Ishikawa (cell line): ENCODE data around the gene SLC38A2.
A peak's percentile ranks its signal among the peaks of the same experiment; 100 is the strongest.

Source experiments
- CEBPB ChIP-seq: IDR thresholded peaks from 2 replicates; pipeline ENCODE4 v1.6.1; 2012
- CREB1 ChIP-seq: IDR thresholded peaks from 2 replicates; pipeline ENCODE4 v1.6.1; 2012; ENCODE audit warnings: low read depth
- EGR1 ChIP-seq: IDR thresholded peaks from 2 replicates; pipeline ENCODE4 v1.6.1; 2012
- EP300 ChIP-seq: IDR thresholded peaks from 2 replicates; pipeline ENCODE4 v1.6.1; 2012; ENCODE audit warnings: borderline replicate concordance
- FOXM1 ChIP-seq: IDR thresholded peaks from 2 replicates; pipeline ENCODE4 v1.6.1; 2012; ENCODE audit warnings: low read depth, borderline replicate concordance
- NFIC ChIP-seq: IDR thresholded peaks from 2 replicates; pipeline ENCODE4 v1.6.1; 2012
- RAD21 ChIP-seq: IDR thresholded peaks from 2 replicates; pipeline ENCODE4 v1.6.1; 2012; ENCODE audit warnings: low read depth
- TAF1 ChIP-seq: IDR thresholded peaks from 2 replicates; pipeline ENCODE4 v1.6.1; 2012; ENCODE audit warnings: low read depth, mild to moderate bottlenecking
- TCF12 ChIP-seq: IDR thresholded peaks from 2 replicates; pipeline ENCODE4 v1.6.1; 2012; ENCODE audit warnings: low read depth
- TEAD4 ChIP-seq: IDR thresholded peaks from 2 replicates; pipeline ENCODE4 v1.6.1; 2012
- YY1 ChIP-seq: IDR thresholded peaks from 2 replicates; pipeline ENCODE4 v1.6.1; 2012; ENCODE audit warnings: low read depth
- ZBTB7A ChIP-seq: IDR thresholded peaks from 2 replicates; pipeline ENCODE4 v1.6.1; 2012; ENCODE audit warnings: low read depth
- TF ChIP-seq, protein P1 (sequence below): IDR thresholded peaks from 2 replicates; pipeline ENCODE4 v1.6.1; 2012
- TF ChIP-seq, protein P2 (sequence below): IDR thresholded peaks from 2 replicates; pipeline ENCODE4 v1.6.1; 2012; ENCODE audit warnings: low read depth, mild to moderate bottlenecking
- TF ChIP-seq, protein P3 (sequence below): IDR thresholded peaks from 2 replicates; pipeline ENCODE4 v1.6.1; 2012

Gene SLC38A2

DNA sequence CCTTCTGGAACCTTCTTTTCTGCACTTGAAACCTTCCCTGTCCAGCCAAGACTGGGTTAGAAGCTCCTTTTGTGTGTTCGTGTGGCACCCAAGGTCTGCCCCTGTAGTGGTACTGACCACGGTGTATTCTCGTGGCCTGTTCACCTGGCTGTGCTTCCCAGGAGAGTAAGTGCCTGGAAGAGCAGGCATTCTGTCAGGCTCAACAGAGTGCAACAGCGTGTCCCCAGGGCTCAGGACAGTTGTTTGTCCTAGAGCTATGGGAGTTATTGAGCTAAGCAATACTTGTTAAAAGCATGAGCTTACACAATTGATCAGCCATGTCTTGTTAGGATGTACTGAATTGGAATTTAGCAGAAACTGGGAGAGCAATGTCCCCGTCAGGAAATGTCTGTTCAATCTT is 12.9 kb upstream of the SLC38A2 start:
- TF ChIP-seq NFIC (no peak), YY1 (no peak), ZBTB7A (no peak), TEAD4 (no peak)
- TF ChIP-seq, protein P1, sequence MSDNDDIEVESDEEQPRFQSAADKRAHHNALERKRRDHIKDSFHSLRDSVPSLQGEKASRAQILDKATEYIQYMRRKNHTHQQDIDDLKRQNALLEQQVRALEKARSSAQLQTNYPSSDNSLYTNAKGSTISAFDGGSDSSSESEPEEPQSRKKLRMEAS: no peak
- TF ChIP-seq, protein P2, sequence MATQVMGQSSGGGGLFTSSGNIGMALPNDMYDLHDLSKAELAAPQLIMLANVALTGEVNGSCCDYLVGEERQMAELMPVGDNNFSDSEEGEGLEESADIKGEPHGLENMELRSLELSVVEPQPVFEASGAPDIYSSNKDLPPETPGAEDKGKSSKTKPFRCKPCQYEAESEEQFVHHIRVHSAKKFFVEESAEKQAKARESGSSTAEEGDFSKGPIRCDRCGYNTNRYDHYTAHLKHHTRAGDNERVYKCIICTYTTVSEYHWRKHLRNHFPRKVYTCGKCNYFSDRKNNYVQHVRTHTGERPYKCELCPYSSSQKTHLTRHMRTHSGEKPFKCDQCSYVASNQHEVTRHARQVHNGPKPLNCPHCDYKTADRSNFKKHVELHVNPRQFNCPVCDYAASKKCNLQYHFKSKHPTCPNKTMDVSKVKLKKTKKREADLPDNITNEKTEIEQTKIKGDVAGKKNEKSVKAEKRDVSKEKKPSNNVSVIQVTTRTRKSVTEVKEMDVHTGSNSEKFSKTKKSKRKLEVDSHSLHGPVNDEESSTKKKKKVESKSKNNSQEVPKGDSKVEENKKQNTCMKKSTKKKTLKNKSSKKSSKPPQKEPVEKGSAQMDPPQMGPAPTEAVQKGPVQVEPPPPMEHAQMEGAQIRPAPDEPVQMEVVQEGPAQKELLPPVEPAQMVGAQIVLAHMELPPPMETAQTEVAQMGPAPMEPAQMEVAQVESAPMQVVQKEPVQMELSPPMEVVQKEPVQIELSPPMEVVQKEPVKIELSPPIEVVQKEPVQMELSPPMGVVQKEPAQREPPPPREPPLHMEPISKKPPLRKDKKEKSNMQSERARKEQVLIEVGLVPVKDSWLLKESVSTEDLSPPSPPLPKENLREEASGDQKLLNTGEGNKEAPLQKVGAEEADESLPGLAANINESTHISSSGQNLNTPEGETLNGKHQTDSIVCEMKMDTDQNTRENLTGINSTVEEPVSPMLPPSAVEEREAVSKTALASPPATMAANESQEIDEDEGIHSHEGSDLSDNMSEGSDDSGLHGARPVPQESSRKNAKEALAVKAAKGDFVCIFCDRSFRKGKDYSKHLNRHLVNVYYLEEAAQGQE: no peak

DNA sequence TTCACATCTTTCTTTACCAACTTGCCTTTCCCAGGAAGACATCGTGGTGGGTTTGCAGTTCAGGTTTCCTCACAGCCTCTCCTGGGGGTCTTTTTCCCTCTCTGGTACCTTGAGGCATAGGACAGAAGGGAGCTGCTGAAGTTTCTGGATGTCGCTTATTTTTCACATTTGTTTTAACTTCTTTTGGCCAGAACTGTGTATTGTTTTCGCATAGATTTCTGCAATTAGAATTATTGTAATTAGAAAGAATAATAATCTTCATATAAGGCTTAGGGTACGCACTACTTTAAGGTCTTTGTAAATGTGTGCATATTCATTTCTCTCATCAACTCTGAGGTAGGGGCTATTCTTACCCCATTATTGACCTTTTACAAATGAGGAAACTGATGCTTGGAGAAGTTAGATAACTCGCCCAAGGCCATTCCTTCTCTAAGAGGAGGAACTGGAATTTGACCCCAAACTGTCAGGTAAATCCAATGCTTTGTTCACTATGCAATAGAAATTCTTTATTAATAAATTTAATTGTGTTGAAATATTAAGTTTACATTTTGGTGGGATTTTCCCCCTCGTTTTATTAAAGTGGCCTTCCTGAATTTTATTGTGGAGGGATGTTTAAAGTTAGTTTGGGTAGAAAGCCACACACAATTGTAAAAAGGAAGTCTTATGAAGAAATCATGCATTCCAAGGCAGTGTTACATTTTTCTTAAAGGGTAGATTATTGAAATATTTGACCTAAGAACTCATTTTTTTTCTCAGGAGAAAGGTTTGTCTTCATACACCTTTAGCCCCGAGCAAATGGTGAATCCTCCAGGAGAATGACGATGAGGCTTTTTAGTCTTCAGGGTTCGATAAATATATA is 12.1 kb upstream of the SLC38A2 start:
- TF ChIP-seq TAF1: peak; percentile 23; the same call in 1 of the 2 replicates
- TF ChIP-seq ZBTB7A: no peak
- no peak for TF ChIP-seq YY1
- peak; percentile 17; the same call in 1 of the 2 replicates for TF ChIP-seq CREB1
- TF ChIP-seq TEAD4: no peak
- no peak for TF ChIP-seq CEBPB
- no peak for TF ChIP-seq NFIC

DNA sequence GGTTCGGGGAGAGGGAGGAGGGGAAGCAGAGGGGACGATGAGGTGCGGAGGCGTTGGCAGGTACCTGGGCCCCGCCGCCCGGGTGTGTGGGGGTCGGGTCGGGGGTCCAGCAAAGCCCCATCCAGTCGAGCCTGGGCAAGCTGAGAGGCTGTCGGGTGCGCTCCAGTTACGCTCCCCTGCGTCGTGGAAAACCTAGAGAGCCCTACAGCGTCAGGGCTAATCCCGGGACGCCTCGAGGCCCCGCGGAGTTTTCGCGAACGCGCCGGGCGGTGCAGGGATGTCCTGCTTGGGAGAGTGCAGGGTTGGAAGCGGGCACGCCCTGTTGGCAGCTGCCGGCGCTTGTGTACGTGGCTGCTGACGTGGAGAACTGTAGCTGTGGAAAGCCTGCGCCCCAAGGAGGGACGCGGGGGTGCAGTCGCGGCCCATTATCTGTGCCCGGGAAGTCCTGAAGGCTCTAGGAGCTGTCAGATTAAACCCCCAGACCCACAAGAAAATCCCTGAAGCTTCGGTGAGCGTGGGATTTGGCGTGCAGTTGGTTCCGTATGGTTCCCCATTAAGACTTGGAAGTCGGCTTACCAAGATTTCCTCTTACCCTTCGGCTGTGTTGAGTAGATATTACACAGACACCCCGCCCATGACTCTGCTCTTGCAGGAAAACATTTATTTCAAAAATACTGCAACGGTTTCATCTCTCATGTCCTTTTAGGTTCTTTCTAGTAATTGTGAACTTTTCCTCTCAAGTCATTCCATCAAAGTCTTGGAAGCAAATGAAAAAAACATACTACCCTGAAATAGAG is 11.3 kb upstream of the SLC38A2 start:
- TF ChIP-seq CEBPB: no peak
- TF ChIP-seq, protein P3, sequence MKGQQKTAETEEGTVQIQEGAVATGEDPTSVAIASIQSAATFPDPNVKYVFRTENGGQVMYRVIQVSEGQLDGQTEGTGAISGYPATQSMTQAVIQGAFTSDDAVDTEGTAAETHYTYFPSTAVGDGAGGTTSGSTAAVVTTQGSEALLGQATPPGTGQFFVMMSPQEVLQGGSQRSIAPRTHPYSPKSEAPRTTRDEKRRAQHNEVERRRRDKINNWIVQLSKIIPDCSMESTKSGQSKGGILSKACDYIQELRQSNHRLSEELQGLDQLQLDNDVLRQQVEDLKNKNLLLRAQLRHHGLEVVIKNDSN: no peak
- TF ChIP-seq CREB1: peak; percentile 79
- TF ChIP-seq, protein P1: peak; percentile 56
- peak; percentile 62; the same call in 1 of the 2 replicates for TF ChIP-seq YY1
- TF ChIP-seq ZBTB7A: peak; percentile 95
- peak; percentile 13 for TF ChIP-seq TCF12
- peak; percentile 85 for TF ChIP-seq EGR1
- no peak for TF ChIP-seq RAD21
- TF ChIP-seq TAF1: peak; percentile 74
- peak; percentile 12; the same call in 1 of the 2 replicates for TF ChIP-seq EP300
- 0 out of 2 replicates have a peak, but pooled peaks have one; percentile 41 for TF ChIP-seq FOXM1
- TF ChIP-seq, protein P2: no peak
- peak; percentile 79 for TF ChIP-seq NFIC
- peak; percentile 57 for TF ChIP-seq TEAD4

DNA sequence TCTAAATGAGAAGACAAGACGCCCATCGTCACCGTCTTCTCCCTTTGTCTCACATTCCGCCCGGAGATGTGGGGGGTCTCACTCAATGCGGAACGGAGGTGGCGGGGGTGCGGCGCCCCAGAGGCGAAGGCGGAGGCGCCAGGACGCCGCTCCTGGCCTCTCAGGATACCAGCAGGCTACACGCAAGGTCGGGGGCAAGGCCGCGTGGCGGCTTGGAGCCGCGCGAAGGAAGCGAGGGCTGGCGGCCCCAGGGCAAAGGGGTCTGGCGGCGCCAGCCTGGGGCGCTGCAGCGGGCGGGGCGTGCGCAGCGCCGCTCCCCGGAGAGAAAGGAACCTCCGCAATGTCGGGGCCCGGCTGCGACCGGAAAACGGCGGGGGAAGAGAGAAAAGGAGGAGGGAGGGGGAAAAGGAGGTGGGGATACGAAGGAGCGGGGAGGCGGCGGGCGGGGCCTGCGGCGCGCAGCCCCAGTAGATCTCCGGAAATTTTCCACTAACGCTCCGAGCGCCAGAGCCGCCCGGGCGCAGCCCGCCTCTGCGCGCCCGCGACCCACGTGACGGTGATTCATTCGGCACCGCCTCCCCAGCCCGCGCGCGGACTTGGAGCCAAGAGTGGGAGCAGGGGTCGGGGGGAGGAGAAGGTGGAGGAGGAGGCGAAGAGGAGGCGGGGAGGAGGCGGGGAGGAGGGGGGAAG is 10.5 kb upstream of the SLC38A2 start:
- TF ChIP-seq EGR1 (no peak), ZBTB7A (peak; percentile 77), EP300 (peak; percentile 67), CREB1 (no peak), NFIC (peak; percentile 80), YY1 (no peak), FOXM1 (no peak), TEAD4 (no peak; the same call in 1 of the 2 replicates), TCF12 (peak; percentile 83), RAD21 (peak; percentile 7; the same call in 1 of the 2 replicates), TAF1 (no peak; the same call in 1 of the 2 replicates), CEBPB (peak; percentile 14; the same call in 1 of the 2 replicates)
- TF ChIP-seq, protein P1: peak; percentile 82
- TF ChIP-seq, protein P3: peak; percentile 97
- TF ChIP-seq, protein P2: 0 out of 2 replicates have a peak, but pooled peaks have one; percentile 11
